Spleen (tissue), 7 donors: Measurements from ENCODE around the gene FAM171A2.

Source experiments
- POLR2A ChIP-seq, 3 donors: fragments of 450-650 bp; IDR thresholded peaks; one replicate each; pipeline ENCODE4 v1.5.1; 2017; ENCODE audit warnings: antibody characterized with exemption in 3 of 3, mild to moderate bottlenecking in 1 of 3
- POLR2AphosphoS5 ChIP-seq, 3 donors: sonication (generic); formaldehyde crosslinking; IDR thresholded peaks; one replicate each; pipeline ENCODE4 v1.5.1; 2017; ENCODE audit warnings: antibody characterized with exemption in 3 of 3
- TF ChIP-seq, protein P1 (sequence below), 11 experiments: fragments of 200-600 bp in 7 of 11; fragments of 450-650 bp in 4 of 11; sonication (generic) in 4 of 11; IDR thresholded peaks in 8 of 11; conservative IDR thresholded peaks in 3 of 11; 1 replicate in 7 of 11; 2 replicates in 4 of 11; pipeline versions ENCODE4 v1.4.0 to v1.8.0; 2016 to 2021; ENCODE audit warnings: antibody characterized with exemption in 11 of 11, inconsistent platforms in 4 of 11, mild to moderate bottlenecking in 1 of 11
- donor health status: DM: no; HTN: no; CAD: no; lungs with moderate emphysema.
- donor health status: DM: no; HTN: no; CAD: no.
- donor health status: DM: no; HTN: no; CAD: no.

GRCh38 chr17:44382917-44383316 is 19.3 kb upstream of the FAM171A2 start:
- TF ChIP-seq, protein P1, sequence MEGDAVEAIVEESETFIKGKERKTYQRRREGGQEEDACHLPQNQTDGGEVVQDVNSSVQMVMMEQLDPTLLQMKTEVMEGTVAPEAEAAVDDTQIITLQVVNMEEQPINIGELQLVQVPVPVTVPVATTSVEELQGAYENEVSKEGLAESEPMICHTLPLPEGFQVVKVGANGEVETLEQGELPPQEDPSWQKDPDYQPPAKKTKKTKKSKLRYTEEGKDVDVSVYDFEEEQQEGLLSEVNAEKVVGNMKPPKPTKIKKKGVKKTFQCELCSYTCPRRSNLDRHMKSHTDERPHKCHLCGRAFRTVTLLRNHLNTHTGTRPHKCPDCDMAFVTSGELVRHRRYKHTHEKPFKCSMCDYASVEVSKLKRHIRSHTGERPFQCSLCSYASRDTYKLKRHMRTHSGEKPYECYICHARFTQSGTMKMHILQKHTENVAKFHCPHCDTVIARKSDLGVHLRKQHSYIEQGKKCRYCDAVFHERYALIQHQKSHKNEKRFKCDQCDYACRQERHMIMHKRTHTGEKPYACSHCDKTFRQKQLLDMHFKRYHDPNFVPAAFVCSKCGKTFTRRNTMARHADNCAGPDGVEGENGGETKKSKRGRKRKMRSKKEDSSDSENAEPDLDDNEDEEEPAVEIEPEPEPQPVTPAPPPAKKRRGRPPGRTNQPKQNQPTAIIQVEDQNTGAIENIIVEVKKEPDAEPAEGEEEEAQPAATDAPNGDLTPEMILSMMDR (IDR thresholded peaks at IDR 0.05 in 8 of 11, conservative IDR thresholded peaks at IDR 0.05 in 3 of 11): no peak
- TF ChIP-seq POLR2A (IDR thresholded peaks at IDR 0.05) (no peak), POLR2AphosphoS5 (IDR thresholded peaks at IDR 0.05) (no peak)
